A549 treated with CORT108297 at 1 μM for 4 hours (cell line): ENCODE measurements around the gene ERMP1. TPM values are rescaled to one million over a fixed set of nuclear protein-coding genes. Genes with fewer than 3 reads are reported as not detected.

Experiments
- total RNA-seq: library from RNA; stranded (reverse); fragments of 200-300 nt; extraction: Qiagen RNA extraction; gene quantifications from 5 replicates; pipeline ENCODE4 v1.2.3, GENCODE V29; 2022

The ERMP1 gene, protein sequence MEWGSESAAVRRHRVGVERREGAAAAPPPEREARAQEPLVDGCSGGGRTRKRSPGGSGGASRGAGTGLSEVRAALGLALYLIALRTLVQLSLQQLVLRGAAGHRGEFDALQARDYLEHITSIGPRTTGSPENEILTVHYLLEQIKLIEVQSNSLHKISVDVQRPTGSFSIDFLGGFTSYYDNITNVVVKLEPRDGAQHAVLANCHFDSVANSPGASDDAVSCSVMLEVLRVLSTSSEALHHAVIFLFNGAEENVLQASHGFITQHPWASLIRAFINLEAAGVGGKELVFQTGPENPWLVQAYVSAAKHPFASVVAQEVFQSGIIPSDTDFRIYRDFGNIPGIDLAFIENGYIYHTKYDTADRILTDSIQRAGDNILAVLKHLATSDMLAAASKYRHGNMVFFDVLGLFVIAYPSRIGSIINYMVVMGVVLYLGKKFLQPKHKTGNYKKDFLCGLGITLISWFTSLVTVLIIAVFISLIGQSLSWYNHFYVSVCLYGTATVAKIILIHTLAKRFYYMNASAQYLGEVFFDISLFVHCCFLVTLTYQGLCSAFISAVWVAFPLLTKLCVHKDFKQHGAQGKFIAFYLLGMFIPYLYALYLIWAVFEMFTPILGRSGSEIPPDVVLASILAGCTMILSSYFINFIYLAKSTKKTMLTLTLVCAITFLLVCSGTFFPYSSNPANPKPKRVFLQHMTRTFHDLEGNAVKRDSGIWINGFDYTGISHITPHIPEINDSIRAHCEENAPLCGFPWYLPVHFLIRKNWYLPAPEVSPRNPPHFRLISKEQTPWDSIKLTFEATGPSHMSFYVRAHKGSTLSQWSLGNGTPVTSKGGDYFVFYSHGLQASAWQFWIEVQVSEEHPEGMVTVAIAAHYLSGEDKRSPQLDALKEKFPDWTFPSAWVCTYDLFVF
- total RNA-seq = 19.2 to 21.2 TPM (median 20.0 TPM) in 5 replicates

DNA sequence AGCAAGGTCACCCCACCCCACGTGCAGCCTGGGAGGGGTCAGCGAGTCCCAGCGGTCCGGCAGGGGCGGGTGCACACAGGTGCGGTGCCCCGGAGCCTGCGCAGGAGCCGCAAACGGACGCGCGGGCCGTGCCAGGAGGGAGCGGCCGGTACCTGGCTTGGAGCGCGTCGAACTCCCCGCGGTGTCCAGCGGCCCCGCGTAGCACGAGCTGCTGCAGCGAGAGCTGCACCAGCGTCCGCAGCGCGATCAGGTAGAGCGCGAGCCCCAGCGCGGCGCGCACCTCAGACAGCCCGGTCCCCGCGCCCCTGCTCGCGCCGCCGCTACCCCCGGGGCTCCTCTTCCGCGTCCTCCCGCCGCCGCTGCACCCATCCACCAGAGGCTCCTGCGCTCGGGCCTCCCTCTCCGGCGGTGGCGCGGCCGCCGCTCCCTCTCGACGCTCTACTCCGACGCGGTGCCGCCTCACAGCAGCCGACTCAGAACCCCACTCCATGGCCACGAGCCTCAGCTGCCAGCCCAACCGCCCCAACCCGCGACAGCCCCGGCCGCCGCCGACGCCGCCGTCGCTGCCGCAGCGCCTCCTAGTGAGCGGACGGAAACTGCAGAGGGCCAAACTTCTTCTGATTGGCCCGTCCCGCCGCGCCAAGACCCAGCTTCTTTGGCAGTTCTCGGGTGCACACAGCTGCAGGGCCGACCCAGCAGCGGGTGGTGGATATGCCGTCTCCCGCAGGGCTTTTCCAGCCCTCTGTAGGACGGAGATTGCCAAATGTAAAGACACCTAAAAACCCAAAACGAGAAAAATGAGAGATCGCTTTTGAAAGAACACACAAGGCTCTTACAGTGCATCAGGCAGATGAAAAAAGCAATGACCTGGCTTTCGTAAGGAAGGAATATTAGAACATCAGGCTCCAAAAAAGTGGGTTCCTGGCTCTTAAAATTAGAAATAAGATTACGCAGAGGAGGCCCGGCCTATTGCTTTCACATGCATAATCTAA, at the start of gene ERMP1:
ERMP1 (minus strand) TSS at position 580 of the 992 bp plus-strand sequence; CDS start at position 490, 90 bp downstream.

Other genes with a start within 250 kb of the ERMP1 start
- 9.2 to 13.4 TPM (median 12.9 TPM) in 5 replicates for gene RIC1, start 204.0 kb downstream of the ERMP1 start, total RNA-seq
- not detected in 5 replicates for gene MLANA, start 57.8 kb upstream of the ERMP1 start, total RNA-seq
- gene RANBP6, start 182.5 kb upstream of the ERMP1 start, total RNA-seq = 12.4 to 16.9 TPM (median 14.6 TPM) in 5 replicates